Measurements from ENCODE around the gene ING4. TPM values are rescaled to one million over a fixed set of nuclear protein-coding genes. Genes with fewer than 3 reads are reported as not detected.
A peak's percentile ranks its signal among the peaks of the same experiment; 100 is the strongest.

The ING4 gene
- total RNA-seq, 1 donor from 2014 or later, result 64.2 TPM

GRCh38 chr12:6691473-6691872 lies 28.6 kb upstream of the ING4 start:
- Mint-ChIP-seq H3K4me1 (peaks cover 23% of the 10 kb centered on the region), H3K36me3 (no peaks in the 10 kb centered on the region), H3K27me3 (ENCODE audit: low read depth) (peaks cover 22% of the 10 kb centered on the region), H3K9me3 (no peaks in the 10 kb centered on the region), H3K27ac (no peak overlapping the region), H3K4me3 (peak overlapping the region; percentile 3)
- no peak for TF ChIP-seq CTCF (IDR thresholded peaks at IDR 0.05; ENCODE audit: unreplicated experiment)
- no peak for DNase-seq (ENCODE audit: low spot score in 2 of 2, unreplicated experiment in 2 of 2)

GRCh38 chr12:6688999-6689882 lies 26.3 kb upstream of the ING4 start, which contains the start of gene ZNF384:
Gene ZNF384, minus strand, starts transcription at chr12:6689375. Its CDS starts 9,855 bp downstream, at chr12:6679520.
- H3K9me3 Mint-ChIP-seq, result no peaks in the 10 kb centered on the region
- TF ChIP-seq CTCF (IDR thresholded peaks at IDR 0.05; ENCODE audit: unreplicated experiment), result no peak
- peak within 1 kb of the TSS; percentile 89 for H3K4me3 Mint-ChIP-seq
- H3K36me3 Mint-ChIP-seq, result no peaks in the 10 kb centered on the region
- peak within 1 kb of the TSS; percentile 79 for H3K27ac Mint-ChIP-seq
- peak; percentile 82 to 90 for DNase-seq (ENCODE audit: low spot score in 2 of 2, unreplicated experiment in 2 of 2)
- peaks cover 6% of the 10 kb centered on the region for H3K27me3 Mint-ChIP-seq (ENCODE audit: low read depth)
- H3K4me1 Mint-ChIP-seq, result peaks cover 29% of the 10 kb centered on the region

DNA sequence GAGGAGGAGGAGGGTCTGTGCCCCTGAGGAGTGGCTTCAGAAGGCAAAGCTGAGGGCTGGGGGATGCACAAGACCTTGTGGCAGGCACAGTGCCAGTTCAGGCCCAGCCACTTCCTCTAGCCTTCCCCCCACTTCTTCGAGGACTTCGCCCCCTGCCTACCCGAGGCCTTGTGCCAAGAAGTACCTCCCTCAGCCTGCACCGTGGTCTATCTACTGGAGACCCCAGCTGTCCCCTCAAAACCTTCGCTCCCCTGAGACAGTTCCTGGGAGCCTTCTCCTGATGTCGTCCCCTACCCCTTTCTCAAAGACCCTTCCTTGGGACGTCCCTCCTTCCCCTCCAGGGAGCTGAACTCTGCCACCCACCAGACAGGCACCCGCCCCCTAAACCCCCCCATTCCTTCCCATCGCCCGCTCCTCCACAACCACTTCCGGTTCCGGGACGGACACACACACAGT lies 25.7 kb upstream of the ING4 start:
- Mint-ChIP-seq H3K27ac (peak overlapping the region; percentile 79), H3K9me3 (no peaks in the 10 kb centered on the region), H3K4me1 (peaks cover 29% of the 10 kb centered on the region), H3K36me3 (no peaks in the 10 kb centered on the region), H3K4me3 (peak overlapping the region; percentile 89), H3K27me3 (ENCODE audit: low read depth) (peaks cover 2% of the 10 kb centered on the region)
- no peak for DNase-seq (ENCODE audit: low spot score in 2 of 2, unreplicated experiment in 2 of 2)
- TF ChIP-seq CTCF (IDR thresholded peaks at IDR 0.05; ENCODE audit: unreplicated experiment), result no peak

- no peaks in the 10 kb centered on the region for H3K27me3 Mint-ChIP-seq (ENCODE audit: low read depth)
- H3K27ac Mint-ChIP-seq, result no peak overlapping the region
- no peak overlapping the region for H3K4me3 Mint-ChIP-seq
- H3K36me3 Mint-ChIP-seq, result peaks cover 8% of the 10 kb centered on the region
- H3K4me1 Mint-ChIP-seq, result peaks cover 29% of the 10 kb centered on the region
- TF ChIP-seq CTCF (IDR thresholded peaks at IDR 0.05; ENCODE audit: unreplicated experiment), result no peak
- H3K9me3 Mint-ChIP-seq, result no peaks in the 10 kb centered on the region
- DNase-seq (ENCODE audit: low spot score in 2 of 2, unreplicated experiment in 2 of 2), result no peak
Measured at GRCh38 chr12:6685814-6686213, 22.9 kb upstream of the ING4 start.

GRCh38 chr12:6684609-6685008 lies 21.7 kb upstream of the ING4 start:
- no peaks in the 10 kb centered on the region for H3K27me3 Mint-ChIP-seq (ENCODE audit: low read depth)
- H3K27ac Mint-ChIP-seq, result peak overlapping the region; percentile 30
- peaks cover 25% of the 10 kb centered on the region for H3K4me1 Mint-ChIP-seq
- DNase-seq (ENCODE audit: low spot score in 2 of 2, unreplicated experiment in 2 of 2), result no peak
- peaks cover 8% of the 10 kb centered on the region for H3K36me3 Mint-ChIP-seq
- TF ChIP-seq CTCF (IDR thresholded peaks at IDR 0.05; ENCODE audit: unreplicated experiment), result peak; percentile 31
- H3K9me3 Mint-ChIP-seq, result no peaks in the 10 kb centered on the region
- H3K4me3 Mint-ChIP-seq, result no peak overlapping the region

All from mesothelial cell of epicardium (in vitro differentiated cells).